HFFc6 (cell line): Measurements from ENCODE around the gene MKRN2. TPM values are rescaled to one million over a fixed set of nuclear protein-coding genes. Genes with fewer than 3 reads are reported as not detected.
A peak's percentile ranks its signal among the peaks of the same experiment; 100 is the strongest.

Experiments
- DNase-seq: peaks from one replicate; pipeline ENCODE4 v3.0.0-alpha.2; 2018
- H3K27ac Mint-ChIP-seq: 2 replicates; pipeline ENCODE4 v1.8.0; 2020; ENCODE audit warnings: mild to moderate bottlenecking, mixed read lengths
- H3K27me3 Mint-ChIP-seq: 2 replicates; pipeline ENCODE4 v1.8.0; 2021; ENCODE audit warnings: mild to moderate bottlenecking, moderate library complexity, mixed read lengths; ENCODE audit not compliant: insufficient read depth
- H3K36me3 Mint-ChIP-seq: 2 replicates; pipeline ENCODE4 v1.8.0; 2021; ENCODE audit warnings: low read depth, mixed read lengths
- H3K4me1 Mint-ChIP-seq: 2 replicates; pipeline ENCODE4 v1.8.0; 2020; ENCODE audit warnings: low read depth, mixed read lengths
- H3K4me3 Mint-ChIP-seq: 2 replicates; pipeline ENCODE4 v1.8.0; 2020; ENCODE audit warnings: mild to moderate bottlenecking, moderate library complexity, mixed read lengths
- H3K9me3 Mint-ChIP-seq: 2 replicates; pipeline ENCODE4 v1.8.0; 2020; ENCODE audit warnings: mild to moderate bottlenecking, mixed read lengths
- CTCF ChIP-seq: fragments of 200-600 bp; sonication (generic); IDR thresholded peaks from 2 replicates; pipeline ENCODE4 v1.5.0; 2021; ENCODE audit warnings: antibody characterized with exemption, mild to moderate bottlenecking
- total RNA-seq, 6 experiments: library from RNA; stranded (reverse); fragmentation: NEBNext Ultra II Directional; extraction: Animal tissue kit (Norgen Biotek cat#: 25700); gene quantifications; 2 replicates in 1 of 6; 3 replicates in 5 of 6; pipeline ENCODE4 v1.2.3, GENCODE V29; 2021

MKRN2 gene
- total RNA-seq, 6 experiments from 2014 or later, result 31.0 to 35.8 (median 34.8) TPM

GRCh38 chr3:12544652-12545472 is 12.0 kb upstream of the MKRN2 start:
- no peaks in the 10 kb centered on the region for H3K9me3 Mint-ChIP-seq
- H3K4me3 Mint-ChIP-seq, result no peak overlapping the region
- no peak for DNase-seq
- H3K4me1 Mint-ChIP-seq, result no peaks in the 10 kb centered on the region
- H3K27ac Mint-ChIP-seq, result no peak overlapping the region
- H3K27me3 Mint-ChIP-seq, result no peaks in the 10 kb centered on the region
- no peaks in the 10 kb centered on the region for H3K36me3 Mint-ChIP-seq
- TF ChIP-seq CTCF, result no peak

DNA sequence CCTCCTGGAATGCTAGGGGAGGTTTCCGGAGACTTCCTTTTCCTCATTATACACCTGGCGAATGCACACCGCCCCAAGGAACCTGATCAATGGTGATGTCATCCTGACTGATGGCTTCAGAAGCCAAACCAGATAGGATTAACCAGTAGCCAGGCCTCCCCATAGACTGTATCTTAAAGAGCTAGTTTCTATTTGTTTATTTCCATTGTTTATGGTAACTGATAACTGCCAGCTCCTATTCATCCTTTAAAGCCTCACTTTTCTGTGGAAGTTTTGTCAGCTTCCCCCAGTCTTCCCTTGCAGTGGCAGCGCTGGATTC is 11.5 kb upstream of the MKRN2 start, which contains the start of gene MKRN2OS:
Gene MKRN2OS (minus strand): TSS at position 27 of the 319 bp plus-strand sequence. CDS start 35 bp downstream, outside the sequence.
- Mint-ChIP-seq H3K4me1 (no peaks in the 10 kb centered on the region), H3K27me3 (no peaks in the 10 kb centered on the region), H3K9me3 (no peaks in the 10 kb centered on the region), H3K36me3 (no peaks in the 10 kb centered on the region), H3K27ac (no peak within 1 kb of the TSS), H3K4me3 (no peak within 1 kb of the TSS)
- no peak for DNase-seq
- no peak for TF ChIP-seq CTCF

DNA sequence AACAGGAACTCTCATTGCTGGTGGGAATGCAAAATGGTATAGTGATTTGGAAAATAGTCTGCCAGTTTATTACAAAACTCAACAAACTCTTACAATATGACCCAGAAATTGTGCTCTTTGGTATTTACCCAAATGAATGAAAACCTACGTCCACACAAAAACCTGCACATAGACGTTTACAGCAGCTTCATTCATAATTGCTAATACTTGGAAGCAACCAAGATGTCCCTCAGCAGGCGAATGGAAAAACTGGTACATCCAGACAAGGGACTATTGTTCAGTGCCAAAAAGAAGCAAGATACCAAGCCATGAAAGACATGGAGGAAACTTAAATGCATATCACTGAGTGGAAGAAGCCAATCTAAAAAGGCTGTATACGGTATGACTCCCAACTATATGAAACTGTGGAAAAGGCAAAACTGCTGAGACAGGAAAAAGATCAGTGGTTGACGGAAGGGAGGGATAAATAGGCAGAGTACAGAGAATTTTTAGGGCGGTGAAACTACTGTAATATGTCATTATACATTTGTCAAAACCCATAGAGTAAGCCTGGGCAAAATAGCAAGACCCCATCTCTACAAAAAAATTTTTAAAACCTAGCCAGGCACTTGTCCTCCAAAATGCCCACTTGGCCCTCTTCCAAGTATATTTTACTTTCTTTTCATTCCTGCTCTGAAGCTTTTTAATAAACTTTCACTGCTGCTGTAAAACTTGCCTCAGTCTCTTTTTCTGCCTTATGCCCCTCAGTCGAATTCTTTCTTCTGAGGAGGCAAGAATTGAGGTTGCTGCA is 6.7 kb upstream of the MKRN2 start:
- Mint-ChIP-seq H3K27ac (no peak overlapping the region), H3K9me3 (no peaks in the 10 kb centered on the region), H3K4me1 (peaks cover 19% of the 10 kb centered on the region; the same call in 1 of the 2 replicates), H3K4me3 (no peak overlapping the region), H3K36me3 (no peaks in the 10 kb centered on the region), H3K27me3 (no peaks in the 10 kb centered on the region; the same call in 1 of the 2 replicates)
- DNase-seq, result no peak
- no peak for TF ChIP-seq CTCF

- Mint-ChIP-seq H3K4me3 (peak overlapping the region; percentile 96), H3K27me3 (no peaks in the 10 kb centered on the region; the same call in 1 of the 2 replicates), H3K36me3 (no peaks in the 10 kb centered on the region), H3K27ac (peak overlapping the region; percentile 96), H3K4me1 (peaks cover 46% of the 10 kb centered on the region), H3K9me3 (no peaks in the 10 kb centered on the region)
- DNase-seq, result peak; percentile 31
- TF ChIP-seq CTCF, result no peak
Observed at GRCh38 chr3:12553921-12554391, 2.9 kb upstream of the MKRN2 start.

DNA sequence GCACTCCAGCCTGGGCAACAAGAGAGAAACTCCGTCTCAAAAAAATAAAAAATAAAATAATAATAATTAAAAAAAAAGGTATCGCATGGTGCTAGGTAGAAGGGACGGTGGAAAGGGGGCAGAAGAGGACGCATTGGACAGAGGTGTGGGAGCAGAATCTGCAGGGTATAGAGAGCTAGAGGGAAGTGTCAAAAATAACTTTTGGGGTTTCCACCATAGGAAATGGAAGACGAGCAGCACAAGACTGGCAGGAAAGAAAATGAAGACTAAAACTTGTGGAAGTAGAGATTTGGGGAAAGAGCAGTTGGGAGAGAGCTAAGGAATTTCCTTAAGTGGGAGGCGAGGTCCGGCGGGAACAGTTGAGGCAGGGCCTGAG is 585 bp upstream of the MKRN2 start:
- TF ChIP-seq CTCF, result no peak
- Mint-ChIP-seq H3K4me3 (peak overlapping the region; percentile 88), H3K36me3 (no peaks in the 10 kb centered on the region), H3K27me3 (no peaks in the 10 kb centered on the region; the same call in 1 of the 2 replicates), H3K9me3 (no peaks in the 10 kb centered on the region), H3K27ac (peak overlapping the region; percentile 89), H3K4me1 (peaks cover 66% of the 10 kb centered on the region)
- no peak for DNase-seq
